GM18520 (cell line): Measurements from ENCODE around the gene VSTM2B.
"Not testable (repeated sequence)": the region's sequence is repeated elsewhere in the genome, so short reads cannot be mapped to it uniquely, and the experiment has no call there.

Experiments
- ATAC-seq: cut with Tn5 transposase; IDR thresholded peaks from one replicate; pipeline ENCODE4 v1.9.1; 2021; ENCODE audit not compliant: unreplicated experiment

Gene VSTM2B

GRCh38 chr19:29544656-29545360, 19.0 kb downstream of the VSTM2B start:
- no peak for ATAC-seq

- not testable (repeated sequence) for ATAC-seq
These were observed 19.7 kb downstream of the VSTM2B start for GRCh38 chr19:29545447-29545846.

GRCh38 chr19:29545866-29546582, 20.2 kb downstream of the VSTM2B start:
- no peak for ATAC-seq

GRCh38 chr19:29546583-29547190, 20.9 kb downstream of the VSTM2B start:
- no peak for ATAC-seq

- ATAC-seq: no peak
These were observed 21.7 kb downstream of the VSTM2B start for GRCh38 chr19:29547361-29547960.

GRCh38 chr19:29547981-29548380, 22.2 kb downstream of the VSTM2B start:
- no peak for ATAC-seq

- ATAC-seq: no peak
These were observed 22.8 kb downstream of the VSTM2B start for GRCh38 chr19:29548483-29549085.

GRCh38 chr19:29549105-29550070, 23.6 kb downstream of the VSTM2B start:
- no peak for ATAC-seq

GRCh38 chr19:29550896-29551295, 25.1 kb downstream of the VSTM2B start:
- no peak for ATAC-seq

- ATAC-seq: no peak
These were observed 26.0 kb downstream of the VSTM2B start for GRCh38 chr19:29551774-29552173.

GRCh38 chr19:29552454-29553280, 26.9 kb downstream of the VSTM2B start:
- ATAC-seq: no peak

- no peak for ATAC-seq
These were observed 28.4 kb downstream of the VSTM2B start for GRCh38 chr19:29554149-29554548.

GRCh38 chr19:29559110-29559509, 33.3 kb downstream of the VSTM2B start:
- not testable (repeated sequence) for ATAC-seq

- no peak for ATAC-seq
These were observed 33.9 kb downstream of the VSTM2B start for GRCh38 chr19:29559743-29560142.

GRCh38 chr19:29560313-29561075, 34.7 kb downstream of the VSTM2B start:
- no peak for ATAC-seq

GRCh38 chr19:29561601-29562000, 35.8 kb downstream of the VSTM2B start:
- no peak for ATAC-seq

GRCh38 chr19:29562299-29563297, 36.8 kb downstream of the VSTM2B start:
- ATAC-seq: no peak
